Stomach (tissue), 9 donors: ENCODE measurements around the gene FOS. TPM values are rescaled to one million over a fixed set of nuclear protein-coding genes. Genes with fewer than 3 reads are reported as not detected.
"Not testable (repeated sequence)": the region's sequence is repeated elsewhere in the genome, so short reads cannot be mapped to it uniquely, and the experiment has no call there.

Experiments used
- DNase-seq, 2 donors: peaks; one replicate each; pipeline versions ENCODE4 v3.0.0 to v3.0.0-alpha.2; 2013 to 2019
- H3K27ac ChIP-seq, 5 donors: fragments of 200-600 bp in 4 of 5; sonication (generic) in 4 of 5; one replicate each; pipeline ENCODE4 v1.5.1; 2013 to 2019; ENCODE audit warnings: mild to moderate bottlenecking in 1 of 5, moderate library complexity in 1 of 5
- H3K27me3 ChIP-seq, 3 donors: fragments of 200-600 bp; sonication (generic); one replicate each; pipeline ENCODE4 v1.5.1; 2017 to 2019; ENCODE audit warnings: mixed run types in 1 of 3
- H3K36me3 ChIP-seq, 4 donors: fragments of 200-600 bp; sonication (generic); 1 replicate in 3 of 4; 2 replicates in 1 of 4; pipeline ENCODE4 v1.5.1; 2016 to 2019
- H3K4me1 ChIP-seq, 4 donors: fragments of 200-600 bp; sonication (generic); one replicate each; pipeline ENCODE4 v1.5.1; 2016 to 2019
- H3K4me3 ChIP-seq, 4 donors: fragments of 200-600 bp; sonication (generic) in 3 of 4; one replicate each; pipeline ENCODE4 v1.5.1; 2016 to 2019; ENCODE audit warnings: mild to moderate bottlenecking in 1 of 4
- H3K9me3 ChIP-seq, 4 donors: fragments of 200-600 bp; sonication (generic); one replicate each; pipeline ENCODE4 v1.5.1; 2016 to 2019
- EP300 ChIP-seq: sonication (generic); formaldehyde crosslinking; IDR thresholded peaks from one replicate; pipeline ENCODE4 v1.6.1; 2017; ENCODE audit warnings: antibody characterized with exemption
- POLR2A ChIP-seq, 4 donors: fragments of 450-650 bp; IDR thresholded peaks; one replicate each; pipeline ENCODE4 v1.6.1; 2016; ENCODE audit warnings: antibody characterized with exemption in 4 of 4, control low read depth in 2 of 4, mild to moderate bottlenecking in 1 of 4, moderate library complexity in 1 of 4
- POLR2AphosphoS5 ChIP-seq, 3 donors: sonication (generic); formaldehyde crosslinking; IDR thresholded peaks; one replicate each; pipeline ENCODE4 v1.6.1; 2016; ENCODE audit warnings: antibody characterized with exemption in 3 of 3
- WGBS, 5 donors: extraction: QIAGEN DNeasy Blood & Tissue Kit in 3 of 5; methylation state at CpG; one replicate each; pipeline versions ENCODE4 v1.1.5 to v1.1.7; 2013 to 2018; 5-methylcytosine and 5-hydroxymethylcytosine counted together
- intact Hi-C: fragments of 100-400 bp; cut with DNase I; formaldehyde crosslinking; loops from one replicate; pipeline ENCODE4 v1.15.1; 2023; ENCODE audit warnings: low total_unique reads
- polyA plus RNA-seq, 3 donors: library from polyadenylated mRNA; stranded (reverse); fragments of 200-250 nt; gene quantifications; one replicate each; pipeline ENCODE4 v1.2.3, GENCODE V29; 2013
- total RNA-seq, 5 donors: library from RNA; depleted of rRNA; stranded (reverse); fragments of >200 nt; gene quantifications; one replicate each; pipeline versions ENCODE4 v1.1.0 to v1.2.3, GENCODE V29; 2014 to 2016
- TF ChIP-seq, protein P1 (sequence below), 7 experiments: fragments of 450-650 bp in 4 of 7; fragments of 200-600 bp in 3 of 7; sonication (generic) in 3 of 7; IDR thresholded peaks; one replicate each; pipeline ENCODE4 v1.5.1; 2016 to 2019; ENCODE audit warnings: antibody characterized with exemption in 7 of 7, control low read depth in 2 of 7, mild to moderate bottlenecking in 1 of 7
- donor health status: healthy with polysubstance abuse.
- donor health status: Bipolar disorder and iron deficiency.
- donor health status: healthy.

Gene FOS
- total and polyA plus RNA-seq, 8 donors: 62.2 to 1,274 (median 213) TPM

DNA sequence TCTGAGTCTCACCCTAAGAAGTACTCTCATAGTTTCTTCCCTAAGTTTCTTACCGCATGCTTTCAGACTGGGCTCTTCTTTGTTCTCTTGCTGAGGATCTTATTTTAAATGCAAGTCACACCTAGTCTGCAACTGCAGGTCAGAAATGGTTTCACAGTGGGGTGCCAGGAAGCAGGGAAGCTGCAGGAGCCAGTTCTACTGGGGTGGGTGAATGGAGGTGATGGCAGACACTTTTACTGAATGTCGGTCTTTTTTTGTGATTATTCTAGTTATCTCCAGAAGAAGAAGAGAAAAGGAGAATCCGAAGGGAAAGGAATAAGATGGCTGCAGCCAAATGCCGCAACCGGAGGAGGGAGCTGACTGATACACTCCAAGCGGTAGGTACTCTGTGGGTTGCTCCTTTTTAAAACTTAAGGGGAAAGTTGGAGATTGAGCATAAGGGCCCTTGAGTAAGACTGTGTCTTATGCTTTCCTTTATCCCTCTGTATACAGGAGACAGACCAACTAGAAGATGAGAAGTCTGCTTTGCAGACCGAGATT, 1.7 kb downstream of the FOS start:
- DNase-seq: no peak
- Histone ChIP-seq H3K27ac (peak overlapping the region; percentile 66 to 97 (median 97)), H3K4me1 (peaks cover 27 to 61% (median 53%) of the 10 kb centered on the region in 4 donors), H3K4me3 (peak overlapping the region; percentile 65 to 93 (median 72)), H3K27me3 (no peaks in the 10 kb centered on the region), H3K36me3 (peaks cover 12 to 24% (median 20%) of the 10 kb centered on the region in 4 donors), H3K9me3 (no peaks in the 10 kb centered on the region)
- WGBS, 5 donors: 62 to 82% (median 71%) methylated on average over 7 of the region's 7 CpGs
- intact Hi-C loops: no loop called here
- TF ChIP-seq POLR2A (IDR thresholded peaks at IDR 0.05): no peak
- no peak for TF ChIP-seq EP300
- peak in 1 of 3 donors; percentile 8 for TF ChIP-seq POLR2AphosphoS5 (IDR thresholded peaks at IDR 0.05)
- TF ChIP-seq, protein P1, sequence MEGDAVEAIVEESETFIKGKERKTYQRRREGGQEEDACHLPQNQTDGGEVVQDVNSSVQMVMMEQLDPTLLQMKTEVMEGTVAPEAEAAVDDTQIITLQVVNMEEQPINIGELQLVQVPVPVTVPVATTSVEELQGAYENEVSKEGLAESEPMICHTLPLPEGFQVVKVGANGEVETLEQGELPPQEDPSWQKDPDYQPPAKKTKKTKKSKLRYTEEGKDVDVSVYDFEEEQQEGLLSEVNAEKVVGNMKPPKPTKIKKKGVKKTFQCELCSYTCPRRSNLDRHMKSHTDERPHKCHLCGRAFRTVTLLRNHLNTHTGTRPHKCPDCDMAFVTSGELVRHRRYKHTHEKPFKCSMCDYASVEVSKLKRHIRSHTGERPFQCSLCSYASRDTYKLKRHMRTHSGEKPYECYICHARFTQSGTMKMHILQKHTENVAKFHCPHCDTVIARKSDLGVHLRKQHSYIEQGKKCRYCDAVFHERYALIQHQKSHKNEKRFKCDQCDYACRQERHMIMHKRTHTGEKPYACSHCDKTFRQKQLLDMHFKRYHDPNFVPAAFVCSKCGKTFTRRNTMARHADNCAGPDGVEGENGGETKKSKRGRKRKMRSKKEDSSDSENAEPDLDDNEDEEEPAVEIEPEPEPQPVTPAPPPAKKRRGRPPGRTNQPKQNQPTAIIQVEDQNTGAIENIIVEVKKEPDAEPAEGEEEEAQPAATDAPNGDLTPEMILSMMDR (IDR thresholded peaks at IDR 0.05): no peak

DNA sequence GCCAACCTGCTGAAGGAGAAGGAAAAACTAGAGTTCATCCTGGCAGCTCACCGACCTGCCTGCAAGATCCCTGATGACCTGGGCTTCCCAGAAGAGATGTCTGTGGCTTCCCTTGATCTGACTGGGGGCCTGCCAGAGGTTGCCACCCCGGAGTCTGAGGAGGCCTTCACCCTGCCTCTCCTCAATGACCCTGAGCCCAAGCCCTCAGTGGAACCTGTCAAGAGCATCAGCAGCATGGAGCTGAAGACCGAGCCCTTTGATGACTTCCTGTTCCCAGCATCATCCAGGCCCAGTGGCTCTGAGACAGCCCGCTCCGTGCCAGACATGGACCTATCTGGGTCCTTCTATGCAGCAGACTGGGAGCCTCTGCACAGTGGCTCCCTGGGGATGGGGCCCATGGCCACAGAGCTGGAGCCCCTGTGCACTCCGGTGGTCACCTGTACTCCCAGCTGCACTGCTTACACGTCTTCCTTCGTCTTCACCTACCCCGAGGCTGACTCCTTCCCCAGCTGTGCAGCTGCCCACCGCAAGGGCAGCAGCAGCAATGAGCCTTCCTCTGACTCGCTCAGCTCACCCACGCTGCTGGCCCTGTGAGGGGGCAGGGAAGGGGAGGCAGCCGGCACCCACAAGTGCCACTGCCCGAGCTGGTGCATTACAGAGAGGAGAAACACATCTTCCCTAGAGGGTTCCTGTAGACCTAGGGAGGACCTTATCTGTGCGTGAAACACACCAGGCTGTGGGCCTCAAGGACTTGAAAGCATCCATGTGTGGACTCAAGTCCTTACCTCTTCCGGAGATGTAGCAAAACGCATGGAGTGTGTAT, 2.4 kb downstream of the FOS start:
- Histone ChIP-seq H3K27me3 (no peaks in the 10 kb centered on the region), H3K27ac (peak overlapping the region; percentile 22 to 97 (median 97)), H3K36me3 (peaks cover 12 to 24% (median 20%) of the 10 kb centered on the region in 4 donors), H3K4me1 (peaks cover 27 to 56% (median 51%) of the 10 kb centered on the region in 4 donors), H3K9me3 (no peaks in the 10 kb centered on the region), H3K4me3 (peak overlapping the region; percentile 65 to 93 (median 72))
- TF ChIP-seq POLR2AphosphoS5 (IDR thresholded peaks at IDR 0.05) (peak; percentile 16 to 96 (median 94)), POLR2A (IDR thresholded peaks at IDR 0.05) (peak in 1 of 4 donors; percentile 43), EP300 (no peak)
- peak in 1 of 2 donors; percentile 66 for DNase-seq
- intact Hi-C loops: no loop called here
- 52 to 77% (median 67%) methylated on average over 11 to 17 of the region's 17 CpGs for WGBS, 5 donors

DNA sequence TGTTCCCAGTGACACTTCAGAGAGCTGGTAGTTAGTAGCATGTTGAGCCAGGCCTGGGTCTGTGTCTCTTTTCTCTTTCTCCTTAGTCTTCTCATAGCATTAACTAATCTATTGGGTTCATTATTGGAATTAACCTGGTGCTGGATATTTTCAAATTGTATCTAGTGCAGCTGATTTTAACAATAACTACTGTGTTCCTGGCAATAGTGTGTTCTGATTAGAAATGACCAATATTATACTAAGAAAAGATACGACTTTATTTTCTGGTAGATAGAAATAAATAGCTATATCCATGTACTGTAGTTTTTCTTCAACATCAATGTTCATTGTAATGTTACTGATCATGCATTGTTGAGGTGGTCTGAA, 3.0 kb downstream of the FOS start:
- H3K4me1 ChIP-seq: peaks cover 23 to 50% (median 46%) of the 10 kb centered on the region in 4 donors
- H3K4me3 ChIP-seq: peak overlapping the region; percentile 65 to 93 (median 72)
- peaks cover 12 to 24% (median 20%) of the 10 kb centered on the region in 4 donors for H3K36me3 ChIP-seq
- TF ChIP-seq EP300 (no peak), POLR2AphosphoS5 (IDR thresholded peaks at IDR 0.05) (no peak), POLR2A (IDR thresholded peaks at IDR 0.05) (no peak)
- TF ChIP-seq, protein P1 (IDR thresholded peaks at IDR 0.05): no peak
- H3K27ac ChIP-seq: peak overlapping the region in 4 of 5 donors; percentile 96 to 97 (median 97)
- WGBS, 5 donors: 51 to 70% (median 56%) methylated on average over 1 of the region's 1 CpG
- no peaks in the 10 kb centered on the region for H3K27me3 ChIP-seq
- intact Hi-C loops: no loop called here
- no peak for DNase-seq
- H3K9me3 ChIP-seq: no peaks in the 10 kb centered on the region

DNA sequence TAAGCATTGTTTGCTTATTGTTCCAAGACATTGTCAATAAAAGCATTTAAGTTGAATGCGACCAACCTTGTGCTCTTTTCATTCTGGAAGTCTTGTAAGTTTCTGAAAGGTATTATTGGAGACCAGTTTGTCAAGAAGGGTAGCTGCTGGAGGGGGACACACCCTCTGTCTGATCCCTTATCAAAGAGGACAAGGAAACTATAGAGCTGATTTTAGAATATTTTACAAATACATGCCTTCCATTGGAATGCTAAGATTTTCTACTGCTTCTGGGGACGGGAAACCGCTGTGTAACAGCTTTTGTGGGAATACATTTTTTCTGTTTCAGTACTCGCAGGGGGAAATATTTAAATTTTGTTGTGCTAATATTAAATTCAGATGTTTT, 3.5 kb downstream of the FOS start:
- 54 to 73% (median 58%) methylated on average over 4 of the region's 4 CpGs for WGBS, 5 donors
- DNase-seq: peak in 1 of 2 donors; percentile 80
- peak overlapping the region in 4 of 5 donors; percentile 96 to 97 (median 97) for H3K27ac ChIP-seq
- H3K4me1 ChIP-seq: peaks cover 23 to 47% (median 42%) of the 10 kb centered on the region in 4 donors
- intact Hi-C loops: no loop called here
- peak overlapping the region in 2 of 4 donors; percentile 77 to 93 for H3K4me3 ChIP-seq
- H3K27me3 ChIP-seq: no peaks in the 10 kb centered on the region
- TF ChIP-seq POLR2A (IDR thresholded peaks at IDR 0.05): peak in 2 of 4 donors; percentile 1 to 41
- TF ChIP-seq POLR2AphosphoS5 (IDR thresholded peaks at IDR 0.05): peak; percentile 12 to 86 (median 80)
- TF ChIP-seq EP300: no peak
- no peaks in the 10 kb centered on the region for H3K9me3 ChIP-seq
- peaks cover 12 to 24% (median 20%) of the 10 kb centered on the region in 4 donors for H3K36me3 ChIP-seq

DNA sequence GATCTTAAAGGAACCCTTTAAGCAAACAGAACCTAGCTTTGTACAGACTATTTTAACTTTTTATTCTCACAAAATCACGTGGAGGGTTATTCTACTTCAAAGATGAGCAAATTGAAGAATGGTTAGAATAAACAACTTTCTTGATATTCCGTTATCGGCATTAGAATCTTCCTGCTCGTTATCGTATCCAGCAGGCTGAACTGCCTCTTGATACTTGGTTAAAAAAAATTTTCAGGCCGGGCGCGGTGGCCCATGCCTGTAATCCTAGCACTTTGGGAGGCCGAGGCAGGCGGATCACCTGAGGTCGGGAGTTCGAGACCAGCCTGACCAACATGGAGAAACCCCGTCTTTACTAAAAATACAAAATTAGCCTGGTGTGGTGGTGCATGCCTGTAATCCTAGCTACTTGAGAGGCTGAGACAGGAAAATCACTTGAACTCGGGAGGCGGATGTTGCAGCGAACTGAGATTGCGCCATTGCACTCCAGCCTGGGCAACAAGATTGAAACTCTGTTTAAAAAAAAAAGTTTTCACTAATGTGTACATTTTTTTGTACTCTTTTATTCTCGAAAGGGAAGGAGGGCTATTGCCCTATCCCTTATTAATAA, 4.0 kb downstream of the FOS start:
- peaks cover 23 to 42% (median 38%) of the 10 kb centered on the region in 4 donors for H3K4me1 ChIP-seq
- intact Hi-C loops, H3K27me3 ChIP-seq, H3K9me3 ChIP-seq: not testable (repeated sequence)
- H3K27ac ChIP-seq: peak overlapping the region; percentile 59 to 97 (median 97)
- TF ChIP-seq POLR2AphosphoS5 (IDR thresholded peaks at IDR 0.05): peak; percentile 25 to 80 (median 37)
- peak in 2 of 4 donors; percentile 1 to 6 for TF ChIP-seq POLR2A (IDR thresholded peaks at IDR 0.05)
- DNase-seq: peak in 1 of 2 donors; percentile 86
- H3K36me3 ChIP-seq: peaks cover 12 to 24% (median 20%) of the 10 kb centered on the region in 4 donors
- WGBS, 5 donors: 53 to 72% (median 69%) methylated on average over 18 of the region's 18 CpGs
- H3K4me3 ChIP-seq: peak overlapping the region in 2 of 4 donors; percentile 77 to 93
